Measurements from ENCODE around the gene ATRNL1. TPM values are rescaled to one million over a fixed set of nuclear protein-coding genes. Genes with fewer than 3 reads are reported as not detected.

The ATRNL1 gene
- total and polyA plus RNA-seq, 12 donors, result 4.8 to 217 (median 92.4) TPM

- DNase-seq, result no peak
- no peak for TF ChIP-seq POLR2A (IDR thresholded peaks at IDR 0.05)
- TF ChIP-seq, protein P1, sequence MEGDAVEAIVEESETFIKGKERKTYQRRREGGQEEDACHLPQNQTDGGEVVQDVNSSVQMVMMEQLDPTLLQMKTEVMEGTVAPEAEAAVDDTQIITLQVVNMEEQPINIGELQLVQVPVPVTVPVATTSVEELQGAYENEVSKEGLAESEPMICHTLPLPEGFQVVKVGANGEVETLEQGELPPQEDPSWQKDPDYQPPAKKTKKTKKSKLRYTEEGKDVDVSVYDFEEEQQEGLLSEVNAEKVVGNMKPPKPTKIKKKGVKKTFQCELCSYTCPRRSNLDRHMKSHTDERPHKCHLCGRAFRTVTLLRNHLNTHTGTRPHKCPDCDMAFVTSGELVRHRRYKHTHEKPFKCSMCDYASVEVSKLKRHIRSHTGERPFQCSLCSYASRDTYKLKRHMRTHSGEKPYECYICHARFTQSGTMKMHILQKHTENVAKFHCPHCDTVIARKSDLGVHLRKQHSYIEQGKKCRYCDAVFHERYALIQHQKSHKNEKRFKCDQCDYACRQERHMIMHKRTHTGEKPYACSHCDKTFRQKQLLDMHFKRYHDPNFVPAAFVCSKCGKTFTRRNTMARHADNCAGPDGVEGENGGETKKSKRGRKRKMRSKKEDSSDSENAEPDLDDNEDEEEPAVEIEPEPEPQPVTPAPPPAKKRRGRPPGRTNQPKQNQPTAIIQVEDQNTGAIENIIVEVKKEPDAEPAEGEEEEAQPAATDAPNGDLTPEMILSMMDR (IDR thresholded peaks at IDR 0.05), result no peak
- intact Hi-C loops (cut with DNase I), result no loop called here
- H3K4me1 ChIP-seq (replicated peaks in 1 of 2), result no peaks in the 10 kb centered on the region
- no peaks in the 10 kb centered on the region for H3K9me3 ChIP-seq (replicated peaks in 1 of 3)
- no peak overlapping the region for H3K4me3 ChIP-seq
- no peak overlapping the region for H3K27ac ChIP-seq
- H3K27me3 ChIP-seq, result no peaks in the 10 kb centered on the region
- no peaks in the 10 kb centered on the region for H3K36me3 ChIP-seq (replicated peaks in 1 of 2)
These were observed 43.5 kb downstream of the ATRNL1 start for GRCh38 chr10:115136616-115137015.

GRCh38 chr10:115141254-115141653, 48.1 kb downstream of the ATRNL1 start:
- H3K4me3 ChIP-seq, result no peak overlapping the region
- H3K4me1 ChIP-seq (replicated peaks in 1 of 2), result no peaks in the 10 kb centered on the region
- no peak for DNase-seq
- H3K27me3 ChIP-seq, result no peaks in the 10 kb centered on the region
- intact Hi-C loops (cut with DNase I), result loop anchor here in 1 of 2 donors (10.0 kb wide), 1 partner anchor 1144 kb away; no protein-coding TSS in a partner anchor
- H3K9me3 ChIP-seq (replicated peaks in 1 of 3), result no peaks in the 10 kb centered on the region
- TF ChIP-seq, protein P1 (IDR thresholded peaks at IDR 0.05), result peak; percentile 19 to 51 (median 40)
- no peak for TF ChIP-seq POLR2A (IDR thresholded peaks at IDR 0.05)
- H3K36me3 ChIP-seq (replicated peaks in 1 of 2), result no peaks in the 10 kb centered on the region
- H3K27ac ChIP-seq, result no peak overlapping the region

- no peak overlapping the region for H3K4me3 ChIP-seq
- intact Hi-C loops (cut with DNase I), result no loop called here
- TF ChIP-seq, protein P1 (IDR thresholded peaks at IDR 0.05), result no peak
- TF ChIP-seq POLR2A (IDR thresholded peaks at IDR 0.05), result no peak
- WGBS, 4 donors, result 77 to 81% (median 79%) methylated on average over 2 of the region's 2 CpGs
- H3K9me3 ChIP-seq (replicated peaks in 1 of 3), result no peaks in the 10 kb centered on the region
- H3K27ac ChIP-seq, result no peak overlapping the region
- no peaks in the 10 kb centered on the region for H3K36me3 ChIP-seq (replicated peaks in 1 of 2)
- no peaks in the 10 kb centered on the region for H3K4me1 ChIP-seq (replicated peaks in 1 of 2)
- no peak for DNase-seq
- no peaks in the 10 kb centered on the region for H3K27me3 ChIP-seq
These were observed 64.2 kb downstream of the ATRNL1 start for GRCh38 chr10:115157357-115157756.

DNA sequence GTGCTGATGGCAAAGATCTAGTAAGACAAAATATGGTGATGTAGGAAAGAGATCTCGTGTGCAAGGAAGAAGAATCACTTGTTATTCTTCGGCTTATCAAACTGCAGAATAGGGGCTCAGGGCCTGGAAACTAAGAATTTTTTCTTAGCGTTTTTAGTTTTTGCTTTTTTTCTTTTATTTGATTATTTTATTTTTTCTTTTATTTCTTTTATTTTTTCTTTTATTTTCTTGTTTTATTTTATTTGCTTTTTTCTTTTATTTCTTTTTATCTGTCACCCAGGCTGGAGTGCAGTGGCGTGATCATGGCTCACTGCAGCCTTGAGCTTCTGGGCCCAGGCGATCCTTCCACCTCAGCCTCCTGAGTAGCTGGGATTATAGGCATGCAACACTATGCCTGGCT, 70.0 kb downstream of the ATRNL1 start:
- TF ChIP-seq, protein P1 (IDR thresholded peaks at IDR 0.05), result no peak
- TF ChIP-seq POLR2A (IDR thresholded peaks at IDR 0.05), result no peak
- intact Hi-C loops (cut with DNase I), result no loop called here

More for the DNA sequence above, 70.0 kb downstream of the ATRNL1 start:
- DNase-seq, result no peak
- H3K36me3 ChIP-seq (replicated peaks in 1 of 2), result no peaks in the 10 kb centered on the region
- 92 to 97% (median 94%) methylated on average over 5 of the region's 5 CpGs for WGBS, 4 donors
- no peaks in the 10 kb centered on the region for H3K9me3 ChIP-seq (replicated peaks in 1 of 3)
- no peaks in the 10 kb centered on the region for H3K4me1 ChIP-seq (replicated peaks in 1 of 2)
- H3K27me3 ChIP-seq, result no peaks in the 10 kb centered on the region
- H3K4me3 ChIP-seq, result no peak overlapping the region
- H3K27ac ChIP-seq, result no peak overlapping the region
